ENCODE measurements around the gene PTCD1.

- no peak for TF ChIP-seq MAZ (CRISPR knock-in tag; conservative IDR thresholded peaks at IDR 0.05 in 1 of 2, IDR thresholded peaks at IDR 0.05 in 1 of 2)
- TF ChIP-seq ATF3 (IDR thresholded peaks at IDR 0.05), result no peak
- no peak for TF ChIP-seq ATF3 (CRISPR knock-in tag; conservative IDR thresholded peaks at IDR 0.05)
- no peak for TF ChIP-seq CTCF (IDR thresholded peaks at IDR 0.05 in 2 of 3, conservative IDR thresholded peaks at IDR 0.05 in 1 of 3; ENCODE audit: insufficient read depth in 2 of 3, low read depth in 1 of 3, low read length in 3 of 3)
- no peak for TF ChIP-seq ZNF23 (CRISPR knock-in tag; IDR thresholded peaks at IDR 0.05)
- no peak for TF ChIP-seq FOS (IDR thresholded peaks at IDR 0.05; ENCODE audit: extremely low read depth, insufficient read length)
- no peak for TF ChIP-seq POLR2AphosphoS5 (IDR thresholded peaks at IDR 0.05; ENCODE audit: control insufficient read depth, insufficient read depth, low read depth, low read length)
- no peak for TF ChIP-seq ZNF263 (CRISPR knock-in tag; IDR thresholded peaks at IDR 0.05; ENCODE audit: borderline replicate concordance)
- TF ChIP-seq ZNF12 (CRISPR knock-in tag; IDR thresholded peaks at IDR 0.05), result no peak
- TF ChIP-seq CEBPB (tag; IDR thresholded peaks at IDR 0.05), result no peak
- TF ChIP-seq CREM (IDR thresholded peaks at IDR 0.05; ENCODE audit: low read depth), result no peak
- no peak for TF ChIP-seq POU5F1 (IDR thresholded peaks at IDR 0.05; ENCODE audit: borderline replicate concordance, low read depth, low read length, partially characterized antibody)
- no peak for TF ChIP-seq NBN (IDR thresholded peaks at IDR 0.05; ENCODE audit: low read depth)
Observed at GRCh38 chr7:99383203-99383602, 55.4 kb downstream of the PTCD1 start.
